B cell (primary cell): ENCODE measurements around the gene COL8A2. TPM values are rescaled to one million over a fixed set of nuclear protein-coding genes. Genes with fewer than 3 reads are reported as not detected.
A peak's percentile ranks its signal among the peaks of the same experiment; 100 is the strongest.

Experiments used
- ATAC-seq: fragments of 200-7000 bp; cut with Tn5 transposase; one replicate; pipeline ENCODE4 v1.10.0; 2021; ENCODE audit warnings: low read depth, mild to moderate bottlenecking, moderate number of reproducible peaks, moderate library complexity
- CTCF ChIA-PET: fragments of 350-600 bp; sonication (Branson Sonifier 250); formaldehyde crosslinking; loops from one replicate; lab custom pipeline; 2021; ENCODE audit warnings: antibody characterized with exemption, inconsistent platforms; lab: Charles Lee
- POLR2A ChIA-PET: fragments of 350-600 bp; sonication (Branson Sonifier 250); formaldehyde crosslinking; loops from one replicate; lab custom pipeline; 2021; ENCODE audit warnings: antibody characterized with exemption; lab: Charles Lee
- DNase-seq: peaks from one replicate; pipeline ENCODE4 v3.0.0; 2013
- H2AFZ ChIP-seq: 2 replicates; pipeline ENCODE4 v1.6.1; 2012; ENCODE audit warnings: mild to moderate bottlenecking, low read depth, low read length; ENCODE audit not compliant: insufficient read depth, poor library complexity, severe bottlenecking
- H3K27ac ChIP-seq, 2 donors: 1 replicate in 1 of 2; 2 replicates in 1 of 2; pipeline ENCODE4 v1.5.1; 2012 to 2013; ENCODE audit warnings: low read length in 2 of 2, mild to moderate bottlenecking in 2 of 2, moderate library complexity in 1 of 2
- H3K27me3 ChIP-seq, 4 experiments: fragments of 200-600 bp in 1 of 4; sonication (generic) in 1 of 4; replicated peaks in 1 of 4; 1 replicate in 2 of 4; 2 replicates in 2 of 4; pipeline versions ENCODE4 v1.6.1 to v1.7.0; 2013 to 2016; ENCODE audit warnings: low read length in 3 of 4, mild to moderate bottlenecking in 2 of 4, mixed read lengths in 1 of 4, moderate library complexity in 1 of 4; ENCODE audit not compliant: insufficient read depth in 4 of 4, control insufficient read depth in 3 of 4; ENCODE audit errors: control extremely low read depth in 1 of 4
- H3K36me3 ChIP-seq, 2 experiments: replicated peaks in 1 of 2; 1 replicate in 1 of 2; 2 replicates in 1 of 2; pipeline versions ENCODE4 v1.6.1 to v1.7.1; 2013; ENCODE audit warnings: low read length in 1 of 2; ENCODE audit not compliant: insufficient read depth in 2 of 2, control insufficient read depth in 1 of 2; ENCODE audit errors: control extremely low read depth in 1 of 2, extremely low read depth in 1 of 2
- H3K4me1 ChIP-seq, 2 donors: fragments of 200-600 bp in 1 of 2; sonication (generic) in 1 of 2; 1 replicate in 1 of 2; 2 replicates in 1 of 2; pipeline versions ENCODE4 v1.5.1 to v1.6.1; 2013 to 2017; ENCODE audit warnings: low read length in 2 of 2; ENCODE audit not compliant: control insufficient read depth in 2 of 2, insufficient read depth in 2 of 2
- H3K4me2 ChIP-seq: replicated peaks from 2 replicates; pipeline ENCODE3; 2012; ENCODE audit warnings: mild to moderate bottlenecking, low read depth, low read length; ENCODE audit not compliant: poor library complexity, severe bottlenecking
- H3K4me3 ChIP-seq, 5 experiments: fragments of 200-600 bp in 1 of 5; sonication (generic) in 1 of 5; 1 replicate in 3 of 5; 2 replicates in 2 of 5; pipeline versions ENCODE4 v1.5.1 to v1.7.0; 2011 to 2016; ENCODE audit warnings: low read length in 4 of 5, mild to moderate bottlenecking in 4 of 5, low read depth in 2 of 5, control low read depth in 1 of 5, moderate library complexity in 1 of 5; ENCODE audit not compliant: insufficient read depth in 1 of 5; ENCODE audit errors: control extremely low read depth in 1 of 5, extremely low read depth in 1 of 5
- H3K79me2 ChIP-seq: fragments of 200-600 bp; sonication (generic); one replicate; pipeline ENCODE4 v1.6.0; 2016; ENCODE audit warnings: low read length; ENCODE audit not compliant: control insufficient read depth, insufficient read depth
- H3K9ac ChIP-seq: fragments of 200-600 bp; sonication (generic); 2 replicates; pipeline ENCODE4 v1.6.1; 2017; ENCODE audit warnings: mild to moderate bottlenecking, low read length, moderate library complexity
- H3K9me3 ChIP-seq, 3 donors: one replicate each; pipeline versions ENCODE4 v1.6.1 to v1.7.1; 2013; ENCODE audit warnings: low read length in 2 of 3; ENCODE audit not compliant: control insufficient read depth in 2 of 3, insufficient read depth in 1 of 3; ENCODE audit errors: control extremely low read depth in 1 of 3
- H4K20me1 ChIP-seq: 2 replicates; pipeline ENCODE4 v1.6.0; 2012; ENCODE audit warnings: mild to moderate bottlenecking, low read length; ENCODE audit not compliant: insufficient read depth, control insufficient read depth, poor library complexity, severe bottlenecking
- H3K27ac Mint-ChIP-seq: one replicate; pipeline ENCODE4 v1.8.0; 2021; ENCODE audit warnings: mixed read lengths
- H3K27me3 Mint-ChIP-seq: one replicate; pipeline ENCODE4 v1.8.0; 2021; ENCODE audit warnings: mixed read lengths
- H3K4me1 Mint-ChIP-seq: one replicate; pipeline ENCODE4 v1.8.0; 2021; ENCODE audit warnings: mixed read lengths
- H3K4me3 Mint-ChIP-seq: one replicate; pipeline ENCODE4 v1.8.0; 2021; ENCODE audit warnings: mixed read lengths
- H3K9me3 Mint-ChIP-seq: one replicate; pipeline ENCODE4 v1.8.0; 2022; ENCODE audit warnings: mixed read lengths; ENCODE audit not compliant: insufficient read depth
- EZH2 ChIP-seq: IDR thresholded peaks from 2 replicates; pipeline ENCODE4 v1.6.1; 2012; ENCODE audit warnings: borderline replicate concordance, low read depth, mild to moderate bottlenecking, moderate library complexity, low read length; ENCODE audit not compliant: insufficient read depth, poor library complexity, severe bottlenecking
- WGBS: methylation state at CpG from one replicate; pipeline ENCODE4 v1.1.5; 2013; ENCODE audit warnings: missing lambda C conversion rate; ENCODE audit not compliant: insufficient coverage; 5-methylcytosine and 5-hydroxymethylcytosine counted together
- intact Hi-C: fragments of 100-400 bp; cut with micrococcal nuclease; formaldehyde crosslinking; loops from one replicate; pipeline ENCODE4 v1.10.0; 2022
- polyA plus RNA-seq: library from polyadenylated mRNA; depleted of rRNA; stranded (reverse); fragments of >200 nt; gene quantifications from 2 replicates; pipeline ENCODE4 v1.2.3, GENCODE V29; 2012
- total RNA-seq, 2 donors: library from RNA; stranded (reverse); fragments of 120-200 nt in 1 of 2; gene quantifications; 1 replicate in 1 of 2; 2 replicates in 1 of 2; pipeline versions ENCODE4 v1.2.3 to v1.2.4, GENCODE V29; 2013 to 2022
- TF ChIP-seq, protein P1 (sequence below): fragments of 200-600 bp; IDR thresholded peaks from one replicate; pipeline ENCODE4 v1.8.0; 2022; ENCODE audit warnings: antibody characterized with exemption, mild to moderate bottlenecking

COL8A2 gene
- total and polyA plus RNA-seq, 2 donors (not counting 1 experiment from before 2014, with no cell fraction given), result 0.17 TPM; not detected in 1

DNA sequence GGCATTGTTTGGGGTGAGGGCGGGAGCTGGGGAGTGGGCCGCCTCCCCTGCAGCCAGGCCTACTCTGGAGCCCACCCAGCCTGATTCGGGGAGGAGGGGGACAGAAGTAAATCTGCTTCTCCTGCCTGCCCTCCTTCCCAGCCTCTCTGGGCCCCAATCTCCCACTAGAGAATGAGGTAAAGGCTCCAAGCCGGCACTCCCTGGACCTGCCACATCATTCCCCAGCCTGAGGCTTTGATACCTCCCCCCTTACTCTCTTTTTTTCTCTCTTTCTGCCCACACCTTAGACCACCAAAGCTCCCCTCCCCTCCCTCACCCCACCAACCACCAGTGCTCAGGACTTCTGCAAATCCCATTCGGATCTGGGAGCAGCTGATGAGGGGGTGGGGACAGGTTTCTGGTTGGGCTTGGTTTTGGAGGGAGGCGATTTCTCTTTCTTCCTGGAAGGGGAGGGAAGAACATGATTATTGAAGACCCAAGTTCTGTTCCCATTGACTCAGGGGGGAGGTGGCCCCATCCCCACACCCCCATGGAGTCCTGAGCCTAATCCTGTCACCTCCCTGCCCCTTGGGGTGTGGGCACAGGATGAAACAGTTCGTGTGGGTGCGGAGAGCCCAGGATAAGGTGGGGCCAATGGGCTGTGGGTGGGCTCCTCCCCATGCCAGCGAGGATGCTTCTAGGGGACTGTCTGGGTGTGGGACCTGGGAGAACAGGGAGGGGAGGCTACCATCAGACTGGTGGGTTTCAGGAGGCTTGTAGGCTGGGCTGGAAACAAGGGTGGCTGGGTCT, 32.3 kb upstream of the COL8A2 start:
- peak overlapping the region; percentile 93 for H2AFZ ChIP-seq
- peak overlapping the region; percentile 2 to 97 (median 91) for H3K4me3 ChIP-seq
- TF ChIP-seq, protein P1, sequence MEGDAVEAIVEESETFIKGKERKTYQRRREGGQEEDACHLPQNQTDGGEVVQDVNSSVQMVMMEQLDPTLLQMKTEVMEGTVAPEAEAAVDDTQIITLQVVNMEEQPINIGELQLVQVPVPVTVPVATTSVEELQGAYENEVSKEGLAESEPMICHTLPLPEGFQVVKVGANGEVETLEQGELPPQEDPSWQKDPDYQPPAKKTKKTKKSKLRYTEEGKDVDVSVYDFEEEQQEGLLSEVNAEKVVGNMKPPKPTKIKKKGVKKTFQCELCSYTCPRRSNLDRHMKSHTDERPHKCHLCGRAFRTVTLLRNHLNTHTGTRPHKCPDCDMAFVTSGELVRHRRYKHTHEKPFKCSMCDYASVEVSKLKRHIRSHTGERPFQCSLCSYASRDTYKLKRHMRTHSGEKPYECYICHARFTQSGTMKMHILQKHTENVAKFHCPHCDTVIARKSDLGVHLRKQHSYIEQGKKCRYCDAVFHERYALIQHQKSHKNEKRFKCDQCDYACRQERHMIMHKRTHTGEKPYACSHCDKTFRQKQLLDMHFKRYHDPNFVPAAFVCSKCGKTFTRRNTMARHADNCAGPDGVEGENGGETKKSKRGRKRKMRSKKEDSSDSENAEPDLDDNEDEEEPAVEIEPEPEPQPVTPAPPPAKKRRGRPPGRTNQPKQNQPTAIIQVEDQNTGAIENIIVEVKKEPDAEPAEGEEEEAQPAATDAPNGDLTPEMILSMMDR, result no peak
- no peak for TF ChIP-seq EZH2
- ATAC-seq, result no peak
- Mint-ChIP-seq H3K27me3 (no peaks in the 10 kb centered on the region), H3K9me3 (no peaks in the 10 kb centered on the region), H3K4me3 (peak overlapping the region; percentile 91), H3K4me1 (peaks cover 69% of the 10 kb centered on the region), H3K27ac (peak overlapping the region; percentile 94)
- H3K36me3 ChIP-seq, result no peaks in the 10 kb centered on the region
- H4K20me1 ChIP-seq, result no peaks in the 10 kb centered on the region
- peaks cover 55 to 60% of the 10 kb centered on the region in 2 donors for H3K4me1 ChIP-seq
- 18% methylated on average over 7 of the region's 9 CpGs for WGBS
- peaks cover 80% of the 10 kb centered on the region for H3K79me2 ChIP-seq
- ChIA-PET CTCF (interaction anchor here (4.4 to 9.5 kb wide), 2 partner anchors 31 to 131 kb away, joined by 31 to 135 read pairs; no protein-coding TSS in a partner anchor), POLR2A (interaction anchor here (0.7 kb wide), 1 partner anchor 241 kb away, joined by 8 read pairs; no protein-coding TSS in a partner anchor)
- peak overlapping the region; percentile 94 for H3K4me2 ChIP-seq
- DNase-seq, result no peak
- peak overlapping the region; percentile 31 to 96 for H3K27ac ChIP-seq
- intact Hi-C loops, result no loop called here
- no peaks in the 10 kb centered on the region for H3K27me3 ChIP-seq
- H3K9me3 ChIP-seq, result no peaks in the 10 kb centered on the region
- peak overlapping the region; percentile 98 for H3K9ac ChIP-seq
